ENCODE measurements around the gene CFAP100. TPM values are rescaled to one million over a fixed set of nuclear protein-coding genes. Genes with fewer than 3 reads are reported as not detected.

CFAP100 gene
- total and polyA plus RNA-seq, 10 of the 15 experiments (the other 5 are each of a cell fraction or from before 2014, with no cell fraction given): 0.04 to 0.27 TPM; not detected in 8

GRCh38 chr3:126448893-126449180 is 54.1 kb downstream of the CFAP100 start:
- H3K9ac ChIP-seq (ENCODE audit: control insufficient read depth, insufficient read depth, low read length): no peak overlapping the region
- H3K4me3 ChIP-seq: no peak overlapping the region
- no peak for DNase-seq (ENCODE audit: low read depth, low spot score)
- in situ Hi-C loops (cut with MboI) (no loop called here), intact Hi-C loops (cut with micrococcal nuclease; ENCODE audit: unreplicated experiment) (no loop called here)
- H2AFZ ChIP-seq (ENCODE audit: control insufficient read depth, low read depth, low read length): no peak overlapping the region
- peaks cover 8 to 11% of the 10 kb centered on the region in 2 experiments; a peak in 3 of 4 replicates for H3K36me3 ChIP-seq (ENCODE audit: control insufficient read depth in 2 of 2, insufficient read depth in 2 of 2, low read length in 1 of 2)
- TF ChIP-seq MAX (IDR thresholded peaks at IDR 0.05; ENCODE audit: low read depth, low read length) (no peak), CREB1 (IDR thresholded peaks at IDR 0.05; ENCODE audit: low read depth) (no peak), POU2F2 (IDR thresholded peaks at IDR 0.05; ENCODE audit: borderline replicate concordance, low read depth, low read length) (no peak), PML (IDR thresholded peaks at IDR 0.05; ENCODE audit: low read length) (no peak), ZNF274 (IDR thresholded peaks at IDR 0.05; ENCODE audit: insufficient read depth, insufficient read length) (no peak), RCOR1 (conservative IDR thresholded peaks at IDR 0.05; ENCODE audit: low read depth, low read length) (no peak), FOS (IDR thresholded peaks at IDR 0.05; ENCODE audit: borderline replicate concordance, extremely low read depth, insufficient read length) (no peak), HDAC6 (IDR thresholded peaks at IDR 0.05; ENCODE audit: unreplicated experiment) (no peak), HDGF (IDR thresholded peaks at IDR 0.05) (no peak), BACH1 (IDR thresholded peaks at IDR 0.05; ENCODE audit: borderline replicate concordance) (no peak), TCF7 (IDR thresholded peaks at IDR 0.05; ENCODE audit: borderline replicate concordance) (no peak), NFYB (IDR thresholded peaks at IDR 0.05; ENCODE audit: insufficient read depth, low read depth, low read length) (no peak), ZZZ3 (IDR thresholded peaks at IDR 0.05; ENCODE audit: control insufficient read depth, insufficient read length, low read depth) (no peak), TCF3 (IDR thresholded peaks at IDR 0.05; ENCODE audit: borderline replicate concordance, insufficient read depth, low read depth, low read length) (no peak)
- ChIA-PET SMC1A (ENCODE audit: uncharacterized antibody, unreplicated experiment) (no interaction called here), POLR2A (no interaction called here), RAD21 (ENCODE audit: unreplicated experiment) (no interaction called here), CTCF (no interaction called here)
- WGBS (ENCODE audit: insufficient coverage, insufficient replicate concordance, low lambda C conversion rate, missing lambda C conversion rate): 97% methylated on average over 8 of the region's 8 CpGs
- no peaks in the 10 kb centered on the region for H4K20me1 ChIP-seq (ENCODE audit: control insufficient read depth, insufficient read depth)
- ATAC-seq: no peak
- no peaks in the 10 kb centered on the region for H3K27me3 ChIP-seq (replicated peaks in 1 of 2; ENCODE audit: control insufficient read depth in 2 of 2, insufficient read depth in 2 of 2, low read length in 1 of 2)
- H3K4me2 ChIP-seq (ENCODE audit: control insufficient read depth, insufficient read depth): no peak overlapping the region
- BruUV-seq (replicated peaks): no TSS peak
- no peak for FAIRE-seq
- no peaks in the 10 kb centered on the region for H3K79me2 ChIP-seq (ENCODE audit: control insufficient read depth, insufficient read depth, low read length)
- H3K27ac ChIP-seq (ENCODE audit: control insufficient read depth, insufficient read depth): no peak overlapping the region
- no peaks in the 10 kb centered on the region for H3K4me1 ChIP-seq (ENCODE audit: control insufficient read depth, insufficient read depth, low read length)
- H3K9me3 ChIP-seq (replicated peaks; ENCODE audit: control insufficient read depth, insufficient read depth, low read length): no peaks in the 10 kb centered on the region

Measured in GM12878 (cell line).